GM12878 (cell line): ENCODE results near the gene SETSIP. TPM values are rescaled to one million over a fixed set of nuclear protein-coding genes. Genes with fewer than 3 reads are reported as not detected.

ENCODE experiments used
- ATAC-seq: fragments of 200-7000 bp; cut with Tn5 transposase; 3 replicates; pipeline ENCODE4 v1.9.1; 2020; ENCODE audit warnings: mild to moderate bottlenecking, moderate library complexity
- BruUV-seq: library from RNA; stranded (reverse); fragments of 400-500 nt; replicated peaks from 2 replicates; lab custom pipeline; 2021; lab: Mats Ljungman, UMichigan
- CTCF ChIA-PET: fragments of 300-600 bp; sonication (Branson Sonifier 250); formaldehyde crosslinking; extraction: SDS; loops from one replicate; lab custom pipeline; 2021; ENCODE audit warnings: inconsistent platforms; lab: Yijun Ruan, JAX
- POLR2A ChIA-PET: fragments of 350-600 bp; formaldehyde crosslinking; extraction: SDS; loops from one replicate; lab custom pipeline; 2021; ENCODE audit warnings: inconsistent platforms; lab: Charles Lee
- RAD21 ChIA-PET: fragments of 300-600 bp; sonication (Branson Sonifier 250); formaldehyde crosslinking; loops from one replicate; lab custom pipeline; 2023; ENCODE audit warnings: antibody characterized with exemption; ENCODE audit not compliant: unreplicated experiment; lab: Charles Lee
- SMC1A ChIA-PET: fragments of 300-600 bp; sonication (Branson Sonifier 250); formaldehyde crosslinking; loops from one replicate; lab custom pipeline; 2023; ENCODE audit not compliant: unreplicated experiment, uncharacterized antibody; lab: Charles Lee
- DNase-seq: peaks from one replicate; pipeline ENCODE4 v3.0.0-alpha.2; 2011; ENCODE audit warnings: low read depth, low spot score
- FAIRE-seq: peaks from 3 replicates; lab custom pipeline; 2011; peaks lifted over from hg19 to GRCh38; lab: Jason Lieb, UNC
- H2AFZ ChIP-seq: 2 replicates; pipeline ENCODE4 v1.6.0; 2011; ENCODE audit warnings: low read depth, low read length, control low read depth; ENCODE audit not compliant: control insufficient read depth
- H3K27ac ChIP-seq: 2 replicates; pipeline ENCODE4 v1.5.1; 2011; ENCODE audit warnings: control low read depth; ENCODE audit not compliant: control insufficient read depth, insufficient read depth
- H3K27me3 ChIP-seq, 2 experiments: replicated peaks in 1 of 2; 2 replicates each; pipeline versions ENCODE4 v1.6.0 to v1.6.1; 2011; ENCODE audit warnings: low read length in 1 of 2; ENCODE audit not compliant: control insufficient read depth in 2 of 2, insufficient read depth in 2 of 2
- H3K36me3 ChIP-seq, 2 experiments: 2 replicates each; pipeline ENCODE4 v1.5.1; 2011; ENCODE audit warnings: low read length in 1 of 2; ENCODE audit not compliant: control insufficient read depth in 2 of 2, insufficient read depth in 2 of 2
- H3K4me1 ChIP-seq: 2 replicates; pipeline ENCODE4 v1.6.1; 2011; ENCODE audit warnings: mild to moderate bottlenecking, low read length, moderate library complexity, mixed read lengths; ENCODE audit not compliant: control insufficient read depth, insufficient read depth
- H3K4me2 ChIP-seq: 2 replicates; pipeline ENCODE4 v1.6.0; 2011; ENCODE audit warnings: control low read depth; ENCODE audit not compliant: control insufficient read depth, insufficient read depth
- H3K4me3 ChIP-seq: fragments of 200-600 bp; sonication (generic); 2 replicates; pipeline ENCODE4 v1.5.1; 2016
- H3K79me2 ChIP-seq: 2 replicates; pipeline ENCODE4 v1.6.0; 2011; ENCODE audit warnings: low read length; ENCODE audit not compliant: control insufficient read depth, insufficient read depth
- H3K9ac ChIP-seq: 2 replicates; pipeline ENCODE4 v1.8.0; 2011; ENCODE audit warnings: low read length, control low read depth, mixed read lengths; ENCODE audit not compliant: control insufficient read depth, insufficient read depth
- H3K9me3 ChIP-seq: replicated peaks from 3 replicates; pipeline ENCODE4 v1.5.1; 2011; ENCODE audit warnings: mild to moderate bottlenecking, low read length; ENCODE audit not compliant: control insufficient read depth, insufficient read depth
- H4K20me1 ChIP-seq: 2 replicates; pipeline ENCODE4 v1.6.0; 2011; ENCODE audit not compliant: control insufficient read depth, insufficient read depth
- BRCA1 ChIP-seq: IDR thresholded peaks from 2 replicates; pipeline ENCODE4 v1.6.1; 2011; ENCODE audit warnings: low read depth, low read length, improper control_type of control experiment
- CHD4 ChIP-seq: fragments of 200-600 bp; sonication (generic); IDR thresholded peaks from 2 replicates; pipeline ENCODE4 v1.6.1; 2016; ENCODE audit warnings: mild to moderate bottlenecking
- EGR1 ChIP-seq, 2 experiments: IDR thresholded peaks; 1 replicate in 1 of 2; 2 replicates in 1 of 2; pipeline ENCODE4 v1.6.1; 2011 to 2012; ENCODE audit warnings: low read depth in 2 of 2, low read length in 2 of 2, borderline replicate concordance in 1 of 2, mild to moderate bottlenecking in 1 of 2, moderate library complexity in 1 of 2
- KDM1A ChIP-seq: fragments of 200-600 bp; sonication (generic); IDR thresholded peaks from 2 replicates; pipeline ENCODE4 v1.6.1; 2016; ENCODE audit warnings: borderline replicate concordance
- RFX5 ChIP-seq: IDR thresholded peaks from 2 replicates; pipeline ENCODE4 v1.6.1; 2011; ENCODE audit warnings: low read depth, low read length, improper control_type of control experiment
- SIX5 ChIP-seq: IDR thresholded peaks from 2 replicates; pipeline ENCODE4 v1.6.1; 2011; ENCODE audit warnings: mild to moderate bottlenecking, low read depth, low read length, moderate library complexity; ENCODE audit not compliant: severe bottlenecking
- YBX1 ChIP-seq: fragments of 450-650 bp; IDR thresholded peaks from 2 replicates; pipeline ENCODE4 v1.6.1; 2016; ENCODE audit warnings: antibody characterized with exemption
- ZNF274 ChIP-seq: IDR thresholded peaks from one replicate; pipeline ENCODE4 v1.8.0; 2011; ENCODE audit not compliant: insufficient read length, insufficient read depth
- WGBS: methylation state at CpG from one replicate; pipeline ENCODE4 v1.1.6; 2016; ENCODE audit warnings: low lambda C conversion rate; ENCODE audit not compliant: insufficient replicate concordance, insufficient coverage; ENCODE audit errors: missing lambda C conversion rate; 5-methylcytosine and 5-hydroxymethylcytosine counted together
- in situ Hi-C: fragments of 300-500 bp; cut with MboI; formaldehyde crosslinking; loops from 9 replicates; pipeline ENCODE4 v1.14.3; 2018; ENCODE audit warnings: mixed read lengths
- intact Hi-C: fragments of 100-400 bp; cut with micrococcal nuclease; formaldehyde crosslinking; loops from one replicate; pipeline ENCODE4 v1.14.2; 2022; ENCODE audit not compliant: unreplicated experiment
- polyA plus RNA-seq, 11 experiments: library from polyadenylated mRNA; depleted of rRNA in 4 of 11; unstranded in 6 of 11; stranded (reverse) in 5 of 11; fragments of >200 nt; fragmentation: Nextera tagmentation in 4 of 11; fragmentation: Illumina TruSeq in 1 of 11; extraction: Ambion mirVana in 4 of 11; extraction: Trizol in 1 of 11; gene quantifications; 1 replicate in 1 of 11; 2 replicates in 10 of 11; pipeline versions ENCODE4 v1.2.1 to v1.2.3, GENCODE V29; 2011 to 2016; ENCODE audit warnings: inconsistent platforms in 2 of 11, missing spikeins in 2 of 11, low read depth in 1 of 11
- total RNA-seq, 4 experiments: library from RNA; depleted of rRNA in 3 of 4; stranded (reverse); fragments of >200 nt in 3 of 4; fragmentation: Illumina TruSeq in 1 of 4; extraction: Trizol in 1 of 4; gene quantifications; 2 replicates each; pipeline versions ENCODE4 v1.2.1 to v1.2.3, GENCODE V29; 2013 to 2021
- TF ChIP-seq, protein P1 (sequence below): IDR thresholded peaks from 2 replicates; pipeline ENCODE4 v1.6.1; 2011; ENCODE audit warnings: borderline replicate concordance, low read depth, mild to moderate bottlenecking, moderate library complexity, low read length; ENCODE audit not compliant: insufficient read depth, poor library complexity, severe bottlenecking
- TF ChIP-seq, protein P2 (sequence below): fragments of 450-650 bp; formaldehyde crosslinking; IDR thresholded peaks from 2 replicates; pipeline ENCODE4 v1.5.0; 2022; ENCODE audit warnings: mild to moderate bottlenecking, missing genetic modification characterization
- TF ChIP-seq, protein P3 (sequence below): fragments of 450-650 bp; IDR thresholded peaks from 2 replicates; pipeline ENCODE4 v1.6.1; 2016; ENCODE audit warnings: mild to moderate bottlenecking

Gene SETSIP
- total and polyA plus RNA-seq, 10 of the 15 experiments (the other 5 are each of a cell fraction or from before 2014, with no cell fraction given) = 0.15 to 0.46 (median 0.23) TPM; not detected in 2

DNA sequence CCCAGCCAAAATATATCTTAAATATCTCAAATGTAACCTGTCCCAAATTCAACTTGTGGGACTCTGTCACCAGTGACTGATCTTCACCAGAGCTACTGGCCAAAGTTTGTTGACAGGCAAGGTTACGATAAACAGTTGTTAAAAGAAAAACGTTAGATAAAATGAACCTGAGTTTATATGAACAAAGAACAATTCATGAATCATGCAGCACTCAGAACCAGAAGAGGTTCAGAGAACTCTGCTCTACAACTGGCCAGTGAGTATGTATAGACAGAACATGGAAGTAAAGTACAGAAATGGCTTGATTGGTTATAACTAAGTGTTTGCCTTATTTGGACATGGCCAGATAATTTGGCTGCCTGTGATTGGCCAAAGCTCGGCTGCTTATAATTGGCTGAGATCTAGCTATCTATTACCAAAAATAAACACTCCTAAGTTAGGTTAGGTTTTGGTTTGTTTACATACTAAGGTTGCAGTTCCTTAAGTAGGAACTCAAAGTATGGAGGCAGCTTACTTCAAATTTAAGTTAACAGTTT is 30.4 kb upstream of the SETSIP start:
- ATAC-seq (no peak), DNase-seq (no peak), FAIRE-seq (no peak)
- SMC1A ChIA-PET = no interaction called here
- H3K9me3 ChIP-seq = no peaks in the 10 kb centered on the region
- no peaks in the 10 kb centered on the region for H3K36me3 ChIP-seq
- no peaks in the 10 kb centered on the region for H4K20me1 ChIP-seq
- RAD21 ChIA-PET = no interaction called here
- H3K9ac ChIP-seq = no peak overlapping the region
- H3K4me2 ChIP-seq = no peak overlapping the region
- H3K79me2 ChIP-seq = no peaks in the 10 kb centered on the region
- no peak overlapping the region for H3K27ac ChIP-seq
- CTCF ChIA-PET = no interaction called here
- H3K27me3 ChIP-seq = no peaks in the 10 kb centered on the region
- H3K4me1 ChIP-seq = no peaks in the 10 kb centered on the region
- POLR2A ChIA-PET = no interaction called here
- no peak overlapping the region for H3K4me3 ChIP-seq
- WGBS = 94% methylated on average over 3 of the region's 3 CpGs
- in situ Hi-C loops (no loop called here), intact Hi-C loops (no loop called here)
- no TSS peak for BruUV-seq
- TF ChIP-seq EGR1 (IDR thresholded peaks at IDR 0.05; ENCODE audit: borderline replicate concordance in 1 of 2, low read depth in 2 of 2, low read length in 2 of 2) = no peak
- no peak for TF ChIP-seq SIX5
- no peak for TF ChIP-seq CHD4
- TF ChIP-seq, protein P1, sequence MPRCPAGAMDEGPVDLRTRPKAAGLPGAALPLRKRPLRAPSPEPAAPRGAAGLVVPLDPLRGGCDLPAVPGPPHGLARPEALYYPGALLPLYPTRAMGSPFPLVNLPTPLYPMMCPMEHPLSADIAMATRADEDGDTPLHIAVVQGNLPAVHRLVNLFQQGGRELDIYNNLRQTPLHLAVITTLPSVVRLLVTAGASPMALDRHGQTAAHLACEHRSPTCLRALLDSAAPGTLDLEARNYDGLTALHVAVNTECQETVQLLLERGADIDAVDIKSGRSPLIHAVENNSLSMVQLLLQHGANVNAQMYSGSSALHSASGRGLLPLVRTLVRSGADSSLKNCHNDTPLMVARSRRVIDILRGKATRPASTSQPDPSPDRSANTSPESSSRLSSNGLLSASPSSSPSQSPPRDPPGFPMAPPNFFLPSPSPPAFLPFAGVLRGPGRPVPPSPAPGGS = no peak
- no peak for TF ChIP-seq ZNF274
- TF ChIP-seq, protein P2, sequence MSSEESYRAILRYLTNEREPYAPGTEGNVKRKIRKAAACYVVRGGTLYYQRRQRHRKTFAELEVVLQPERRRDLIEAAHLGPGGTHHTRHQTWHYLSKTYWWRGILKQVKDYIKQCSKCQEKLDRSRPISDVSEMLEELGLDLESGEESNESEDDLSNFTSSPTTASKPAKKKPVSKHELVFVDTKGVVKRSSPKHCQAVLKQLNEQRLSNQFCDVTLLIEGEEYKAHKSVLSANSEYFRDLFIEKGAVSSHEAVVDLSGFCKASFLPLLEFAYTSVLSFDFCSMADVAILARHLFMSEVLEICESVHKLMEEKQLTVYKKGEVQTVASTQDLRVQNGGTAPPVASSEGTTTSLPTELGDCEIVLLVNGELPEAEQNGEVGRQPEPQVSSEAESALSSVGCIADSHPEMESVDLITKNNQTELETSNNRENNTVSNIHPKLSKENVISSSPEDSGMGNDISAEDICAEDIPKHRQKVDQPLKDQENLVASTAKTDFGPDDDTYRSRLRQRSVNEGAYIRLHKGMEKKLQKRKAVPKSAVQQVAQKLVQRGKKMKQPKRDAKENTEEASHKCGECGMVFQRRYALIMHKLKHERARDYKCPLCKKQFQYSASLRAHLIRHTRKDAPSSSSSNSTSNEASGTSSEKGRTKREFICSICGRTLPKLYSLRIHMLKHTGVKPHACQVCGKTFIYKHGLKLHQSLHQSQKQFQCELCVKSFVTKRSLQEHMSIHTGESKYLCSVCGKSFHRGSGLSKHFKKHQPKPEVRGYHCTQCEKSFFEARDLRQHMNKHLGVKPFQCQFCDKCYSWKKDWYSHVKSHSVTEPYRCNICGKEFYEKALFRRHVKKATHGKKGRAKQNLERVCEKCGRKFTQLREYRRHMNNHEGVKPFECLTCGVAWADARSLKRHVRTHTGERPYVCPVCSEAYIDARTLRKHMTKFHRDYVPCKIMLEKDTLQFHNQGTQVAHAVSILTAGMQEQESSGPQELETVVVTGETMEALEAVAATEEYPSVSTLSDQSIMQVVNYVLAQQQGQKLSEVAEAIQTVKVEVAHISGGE (CRISPR knock-in tag) = no peak
- no peak for TF ChIP-seq RFX5
- TF ChIP-seq, protein P3, sequence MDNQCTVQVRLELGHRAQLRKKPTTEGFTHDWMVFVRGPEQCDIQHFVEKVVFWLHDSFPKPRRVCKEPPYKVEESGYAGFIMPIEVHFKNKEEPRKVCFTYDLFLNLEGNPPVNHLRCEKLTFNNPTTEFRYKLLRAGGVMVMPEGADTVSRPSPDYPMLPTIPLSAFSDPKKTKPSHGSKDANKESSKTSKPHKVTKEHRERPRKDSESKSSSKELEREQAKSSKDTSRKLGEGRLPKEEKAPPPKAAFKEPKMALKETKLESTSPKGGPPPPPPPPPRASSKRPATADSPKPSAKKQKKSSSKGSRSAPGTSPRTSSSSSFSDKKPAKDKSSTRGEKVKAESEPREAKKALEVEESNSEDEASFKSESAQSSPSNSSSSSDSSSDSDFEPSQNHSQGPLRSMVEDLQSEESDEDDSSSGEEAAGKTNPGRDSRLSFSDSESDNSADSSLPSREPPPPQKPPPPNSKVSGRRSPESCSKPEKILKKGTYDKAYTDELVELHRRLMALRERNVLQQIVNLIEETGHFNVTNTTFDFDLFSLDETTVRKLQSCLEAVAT = no peak
- TF ChIP-seq BRCA1 = no peak
- TF ChIP-seq YBX1 = no peak
- no peak for TF ChIP-seq KDM1A
- no peak overlapping the region for H2AFZ ChIP-seq
